Prostate gland (tissue), 2 donors: ENCODE measurements around the gene PTTG1.

ENCODE experiments used
- POLR2A ChIP-seq: fragments of 450-650 bp; IDR thresholded peaks from one replicate; pipeline ENCODE4 v1.6.1; 2016; ENCODE audit warnings: antibody characterized with exemption, mild to moderate bottlenecking
- POLR2AphosphoS5 ChIP-seq: sonication (generic); formaldehyde crosslinking; IDR thresholded peaks from one replicate; pipeline ENCODE4 v1.6.1; 2017; ENCODE audit warnings: antibody characterized with exemption
- TF ChIP-seq, protein P1 (sequence below), 4 experiments: fragments of 200-600 bp in 2 of 4; fragments of 450-650 bp in 2 of 4; sonication (generic) in 2 of 4; IDR thresholded peaks; 1 replicate in 3 of 4; 2 replicates in 1 of 4; pipeline ENCODE4 v1.5.1; 2016 to 2019; ENCODE audit warnings: antibody characterized with exemption in 4 of 4, mild to moderate bottlenecking in 2 of 4, moderate library complexity in 2 of 4

DNA sequence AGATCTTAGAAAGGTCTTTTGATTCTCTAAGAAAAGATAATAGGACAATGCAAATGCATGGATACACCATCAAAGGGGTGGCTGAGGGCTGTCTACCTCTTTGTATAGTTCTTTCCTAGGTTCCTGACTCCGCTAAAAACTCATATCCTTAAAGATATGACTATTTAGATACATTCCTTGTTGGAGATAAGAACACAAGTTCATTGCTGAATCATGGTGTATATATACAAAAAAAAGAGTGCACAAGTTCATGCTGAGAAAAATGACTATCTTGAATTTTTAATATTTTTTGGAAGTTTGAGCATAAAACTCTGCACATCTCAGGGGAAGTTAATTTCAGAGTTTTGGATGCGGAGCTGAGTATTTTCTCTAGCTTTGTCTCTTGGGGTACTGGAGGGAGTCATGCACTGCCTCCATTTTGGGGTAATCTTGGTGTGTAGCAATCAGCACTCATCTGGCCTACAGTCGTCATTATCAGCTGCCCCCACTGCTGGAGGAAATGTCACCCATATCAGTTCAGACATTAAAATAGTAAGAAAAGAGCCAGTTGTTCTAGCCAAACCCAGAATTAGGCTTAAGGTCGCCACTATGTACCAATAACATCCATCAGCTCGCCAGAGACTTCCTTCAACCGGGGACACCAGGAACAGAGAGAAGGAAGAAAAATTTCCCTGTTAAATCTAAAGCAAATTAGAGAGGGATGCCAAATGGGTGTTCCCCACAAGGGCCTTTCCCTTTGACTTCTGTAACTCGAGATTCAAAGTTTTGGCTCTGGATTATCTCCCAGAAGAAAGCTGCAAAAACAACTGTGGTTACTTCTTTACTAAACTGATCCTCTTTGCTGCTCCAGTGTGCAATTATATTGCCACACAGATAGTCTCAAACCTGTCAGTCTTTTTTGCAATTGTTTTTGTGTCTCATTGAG is 49.0 kb downstream of the PTTG1 start:
- TF ChIP-seq, protein P1, sequence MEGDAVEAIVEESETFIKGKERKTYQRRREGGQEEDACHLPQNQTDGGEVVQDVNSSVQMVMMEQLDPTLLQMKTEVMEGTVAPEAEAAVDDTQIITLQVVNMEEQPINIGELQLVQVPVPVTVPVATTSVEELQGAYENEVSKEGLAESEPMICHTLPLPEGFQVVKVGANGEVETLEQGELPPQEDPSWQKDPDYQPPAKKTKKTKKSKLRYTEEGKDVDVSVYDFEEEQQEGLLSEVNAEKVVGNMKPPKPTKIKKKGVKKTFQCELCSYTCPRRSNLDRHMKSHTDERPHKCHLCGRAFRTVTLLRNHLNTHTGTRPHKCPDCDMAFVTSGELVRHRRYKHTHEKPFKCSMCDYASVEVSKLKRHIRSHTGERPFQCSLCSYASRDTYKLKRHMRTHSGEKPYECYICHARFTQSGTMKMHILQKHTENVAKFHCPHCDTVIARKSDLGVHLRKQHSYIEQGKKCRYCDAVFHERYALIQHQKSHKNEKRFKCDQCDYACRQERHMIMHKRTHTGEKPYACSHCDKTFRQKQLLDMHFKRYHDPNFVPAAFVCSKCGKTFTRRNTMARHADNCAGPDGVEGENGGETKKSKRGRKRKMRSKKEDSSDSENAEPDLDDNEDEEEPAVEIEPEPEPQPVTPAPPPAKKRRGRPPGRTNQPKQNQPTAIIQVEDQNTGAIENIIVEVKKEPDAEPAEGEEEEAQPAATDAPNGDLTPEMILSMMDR (IDR thresholded peaks at IDR 0.05) = no peak
- TF ChIP-seq POLR2A (no peak), POLR2AphosphoS5 (peak; percentile 16)
